Stimulated activated CD8-positive, alpha-beta memory T cell treated with anti-CD3 and anti-CD28 coated beads, Interleukin-12 subunit alpha, Interleukin-12 subunit beta, amount 100 ng/mL, for 1 hour (primary cell): ENCODE results near the gene SPATA31A1.
"Not testable (repeated sequence)": the region's sequence is repeated elsewhere in the genome, so short reads cannot be mapped to it uniquely, and the experiment has no call there.

ENCODE experiments used
- DNase-seq: peaks from one replicate; pipeline ENCODE4 v3.0.0-alpha.2; 2020; ENCODE audit warnings: low read depth

The SPATA31A1 gene

GRCh38 chr9:39355369-39355768 is at the start of gene SPATA31A1:
Gene SPATA31A1, plus strand, starts transcription at chr9:39355669. Its CDS starts 62 bp downstream, at chr9:39355731.
- DNase-seq = not testable (repeated sequence)

GRCh38 chr9:39407261-39408204 is 52.1 kb downstream of the SPATA31A1 start:
- not testable (repeated sequence) for DNase-seq

- DNase-seq = not testable (repeated sequence)
Measured at GRCh38 chr9:39411254-39411940, 55.9 kb downstream of the SPATA31A1 start.
